ENCODE results near the gene ASIC3. TPM values are rescaled to one million over a fixed set of nuclear protein-coding genes. Genes with fewer than 3 reads are reported as not detected.

Gene ASIC3
- total RNA-seq, 1 experiment from 2014 or later: 13.6 TPM

DNA sequence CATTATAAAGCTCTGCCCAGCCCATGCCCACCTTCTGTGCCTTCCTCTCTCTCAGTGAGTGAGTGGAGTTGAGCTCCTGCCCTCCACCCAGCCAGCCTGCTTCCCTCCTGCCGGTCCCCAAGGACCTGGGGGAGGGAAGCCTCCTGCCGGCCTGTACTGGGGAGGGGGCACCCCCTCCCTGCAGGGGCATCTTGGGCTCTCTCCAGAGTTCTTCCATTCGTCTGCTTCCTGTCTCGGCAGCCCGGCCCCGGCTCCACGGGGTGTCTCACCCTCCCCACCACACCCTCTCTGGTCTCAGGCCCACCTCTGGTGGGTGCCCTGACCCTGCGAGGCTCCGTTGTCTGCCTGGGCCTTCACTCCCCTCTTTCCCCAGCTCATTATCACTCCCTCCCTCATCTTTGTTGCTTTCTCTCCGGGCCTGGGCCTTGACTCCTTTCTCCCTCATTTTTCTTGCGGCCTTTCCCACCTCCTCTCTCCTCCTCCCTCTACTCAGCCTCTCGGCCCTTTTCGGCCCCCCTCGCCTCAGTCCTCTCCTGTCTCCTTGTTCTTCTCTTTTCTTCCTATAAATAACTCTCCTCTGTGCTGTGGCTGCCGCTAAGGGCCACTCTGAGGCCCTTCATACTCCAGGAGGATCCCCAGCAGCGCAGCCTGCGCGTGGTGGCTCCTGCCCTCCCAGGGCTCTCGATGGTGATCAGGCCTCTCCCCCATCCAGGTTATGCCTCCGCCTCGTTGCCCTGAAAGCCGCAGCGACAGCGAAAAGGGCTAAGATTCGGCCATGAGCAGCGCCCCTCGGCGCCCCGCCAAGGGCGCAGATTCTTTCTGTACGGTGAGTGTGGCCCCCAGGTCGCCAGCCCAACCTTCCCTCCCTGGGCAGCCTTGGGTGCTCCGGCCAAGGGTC is 13.1 kb downstream of the ASIC3 start:
- CTCF ChIA-PET: interaction anchor here (0.6 to 1.7 kb wide), 3 partner anchors 33 to 789 kb away, joined by 3 to 5 read pairs (median 3); partner anchors contain the start of gene ABCB8
- no TSS peak for BruUV-seq (replicated peaks)
- H3K4me3 Mint-ChIP-seq (ENCODE audit: low read depth, unreplicated experiment): peak overlapping the region; percentile 94
- DNase-seq: no peak
- TF ChIP-seq, protein P1, sequence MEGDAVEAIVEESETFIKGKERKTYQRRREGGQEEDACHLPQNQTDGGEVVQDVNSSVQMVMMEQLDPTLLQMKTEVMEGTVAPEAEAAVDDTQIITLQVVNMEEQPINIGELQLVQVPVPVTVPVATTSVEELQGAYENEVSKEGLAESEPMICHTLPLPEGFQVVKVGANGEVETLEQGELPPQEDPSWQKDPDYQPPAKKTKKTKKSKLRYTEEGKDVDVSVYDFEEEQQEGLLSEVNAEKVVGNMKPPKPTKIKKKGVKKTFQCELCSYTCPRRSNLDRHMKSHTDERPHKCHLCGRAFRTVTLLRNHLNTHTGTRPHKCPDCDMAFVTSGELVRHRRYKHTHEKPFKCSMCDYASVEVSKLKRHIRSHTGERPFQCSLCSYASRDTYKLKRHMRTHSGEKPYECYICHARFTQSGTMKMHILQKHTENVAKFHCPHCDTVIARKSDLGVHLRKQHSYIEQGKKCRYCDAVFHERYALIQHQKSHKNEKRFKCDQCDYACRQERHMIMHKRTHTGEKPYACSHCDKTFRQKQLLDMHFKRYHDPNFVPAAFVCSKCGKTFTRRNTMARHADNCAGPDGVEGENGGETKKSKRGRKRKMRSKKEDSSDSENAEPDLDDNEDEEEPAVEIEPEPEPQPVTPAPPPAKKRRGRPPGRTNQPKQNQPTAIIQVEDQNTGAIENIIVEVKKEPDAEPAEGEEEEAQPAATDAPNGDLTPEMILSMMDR (IDR thresholded peaks at IDR 0.05; ENCODE audit: unreplicated experiment): no peak
- H3K36me3 Mint-ChIP-seq (ENCODE audit: insufficient read depth, unreplicated experiment): peaks cover 82% of the 10 kb centered on the region
- no peaks in the 10 kb centered on the region for H3K9me3 Mint-ChIP-seq (ENCODE audit: low read depth, unreplicated experiment)
- H3K27me3 Mint-ChIP-seq (ENCODE audit: unreplicated experiment): no peaks in the 10 kb centered on the region
- H3K27ac Mint-ChIP-seq (ENCODE audit: unreplicated experiment): no peak overlapping the region
- intact Hi-C loops (cut with micrococcal nuclease; ENCODE audit: unreplicated experiment): no loop called here
- peaks cover 33% of the 10 kb centered on the region for H3K4me1 Mint-ChIP-seq (ENCODE audit: low read depth, unreplicated experiment)

DNA sequence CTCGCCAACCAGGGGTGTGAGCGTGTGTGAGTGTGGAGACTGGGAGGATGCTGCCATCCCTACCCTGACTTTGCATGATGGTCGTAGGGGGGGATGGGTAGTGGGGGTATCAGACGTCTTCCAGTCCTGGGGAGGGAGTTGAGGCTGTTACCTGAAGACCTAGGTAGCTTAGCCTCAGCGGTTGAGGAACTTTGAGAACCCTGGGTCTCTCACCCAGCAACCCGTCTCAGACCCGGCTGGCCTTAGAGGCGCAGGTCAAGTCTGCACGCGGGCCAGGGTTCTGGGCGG is 13.7 kb downstream of the ASIC3 start:
- BruUV-seq (replicated peaks): no TSS peak
- intact Hi-C loops (cut with micrococcal nuclease; ENCODE audit: unreplicated experiment): no loop called here
- H3K27ac Mint-ChIP-seq (ENCODE audit: unreplicated experiment): no peak overlapping the region
- H3K4me3 Mint-ChIP-seq (ENCODE audit: low read depth, unreplicated experiment): peak overlapping the region; percentile 94
- CTCF ChIA-PET: interaction anchor here (1.7 kb wide), 1 partner anchor 34 kb away, joined by 5 read pairs; the partner anchor contains the start of gene ABCB8
- no peak for DNase-seq
- H3K27me3 Mint-ChIP-seq (ENCODE audit: unreplicated experiment): no peaks in the 10 kb centered on the region
- H3K4me1 Mint-ChIP-seq (ENCODE audit: low read depth, unreplicated experiment): peaks cover 29% of the 10 kb centered on the region
- TF ChIP-seq, protein P1 (IDR thresholded peaks at IDR 0.05; ENCODE audit: unreplicated experiment): no peak
- H3K9me3 Mint-ChIP-seq (ENCODE audit: low read depth, unreplicated experiment): no peaks in the 10 kb centered on the region
- peaks cover 82% of the 10 kb centered on the region for H3K36me3 Mint-ChIP-seq (ENCODE audit: insufficient read depth, unreplicated experiment)

DNA sequence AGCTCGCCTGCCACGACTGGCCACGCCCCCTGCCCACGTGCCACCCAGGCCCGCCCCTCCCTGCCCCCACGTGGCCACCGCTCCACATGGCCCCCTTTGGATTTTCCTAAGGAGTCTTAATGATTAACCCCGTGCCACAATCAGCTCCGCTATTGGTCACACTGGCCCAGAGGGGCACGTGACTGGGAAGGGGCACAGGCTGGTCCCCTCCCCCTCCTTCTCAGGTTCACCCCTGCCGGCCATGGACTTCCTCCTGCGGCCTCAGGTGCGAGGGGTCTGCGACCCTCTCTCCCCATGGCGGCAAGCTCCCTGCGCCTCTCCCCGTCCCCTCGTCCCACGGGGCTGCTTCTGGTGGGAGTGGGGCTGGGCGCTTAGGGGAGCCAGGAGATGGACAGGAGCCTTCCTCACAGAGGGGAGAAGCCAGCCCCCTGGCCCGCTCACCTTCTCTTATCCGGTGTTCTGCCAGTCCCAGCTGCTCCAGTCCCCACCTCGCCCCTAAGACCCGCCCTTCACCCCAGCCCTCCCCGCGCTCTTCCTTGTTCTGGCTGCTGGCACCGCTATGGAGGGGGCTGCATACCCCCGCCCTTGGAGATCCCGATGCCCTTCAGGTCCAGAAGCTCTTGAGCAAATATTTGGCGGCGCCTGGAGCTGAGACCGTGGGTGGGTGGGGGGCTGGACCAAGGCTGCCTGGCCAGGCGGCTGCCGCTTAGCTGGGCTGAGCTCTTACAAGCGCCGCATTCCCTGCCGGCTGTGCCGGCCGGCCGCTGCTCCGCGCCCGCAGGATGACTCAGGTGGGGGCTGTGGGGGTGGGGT is 14.3 kb downstream of the ASIC3 start:
- no TSS peak for BruUV-seq (replicated peaks)

DNA sequence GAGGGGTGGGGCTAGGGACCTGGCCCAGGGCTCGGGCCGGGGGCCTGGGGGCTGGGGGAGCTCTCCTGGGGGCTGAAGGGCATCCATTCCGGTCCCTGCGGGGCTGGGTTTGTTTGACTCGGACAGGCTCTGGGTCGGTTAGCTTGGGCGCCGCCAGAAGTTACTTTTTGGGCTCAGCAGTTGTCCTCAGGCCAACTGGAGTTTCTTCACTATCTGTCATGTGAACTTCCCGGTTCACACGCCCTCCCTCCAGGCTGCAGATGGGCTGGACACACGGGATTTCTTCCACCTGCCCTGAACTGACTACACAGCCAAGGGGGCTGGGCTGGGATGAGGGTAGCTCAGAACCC is 14.9 kb downstream of the ASIC3 start:
- Mint-ChIP-seq H3K36me3 (ENCODE audit: insufficient read depth, unreplicated experiment) (peaks cover 82% of the 10 kb centered on the region), H3K4me1 (ENCODE audit: low read depth, unreplicated experiment) (peaks cover 24% of the 10 kb centered on the region), H3K4me3 (ENCODE audit: low read depth, unreplicated experiment) (peak overlapping the region; percentile 94), H3K9me3 (ENCODE audit: low read depth, unreplicated experiment) (no peaks in the 10 kb centered on the region), H3K27ac (ENCODE audit: unreplicated experiment) (no peak overlapping the region), H3K27me3 (ENCODE audit: unreplicated experiment) (no peaks in the 10 kb centered on the region)
- CTCF ChIA-PET: interaction anchor here (0.6 to 1.7 kb wide), 2 partner anchors 35 to 164 kb away, joined by 5 to 6 read pairs; partner anchors contain the start of genes ABCB8 and ABCF2
- no TSS peak for BruUV-seq (replicated peaks)
- intact Hi-C loops (cut with micrococcal nuclease; ENCODE audit: unreplicated experiment): no loop called here
- no peak for DNase-seq
- TF ChIP-seq, protein P1 (IDR thresholded peaks at IDR 0.05; ENCODE audit: unreplicated experiment): no peak

More for the DNA sequence above, 14.3 kb downstream of the ASIC3 start:
- TF ChIP-seq, protein P1 (IDR thresholded peaks at IDR 0.05; ENCODE audit: unreplicated experiment): no peak
- DNase-seq: peak; percentile 74
- Mint-ChIP-seq H3K36me3 (ENCODE audit: insufficient read depth, unreplicated experiment) (peaks cover 82% of the 10 kb centered on the region), H3K9me3 (ENCODE audit: low read depth, unreplicated experiment) (no peaks in the 10 kb centered on the region), H3K27ac (ENCODE audit: unreplicated experiment) (no peak overlapping the region), H3K4me3 (ENCODE audit: low read depth, unreplicated experiment) (peak overlapping the region; percentile 94), H3K4me1 (ENCODE audit: low read depth, unreplicated experiment) (peaks cover 24% of the 10 kb centered on the region), H3K27me3 (ENCODE audit: unreplicated experiment) (no peaks in the 10 kb centered on the region)
- intact Hi-C loops (cut with micrococcal nuclease; ENCODE audit: unreplicated experiment): no loop called here
- CTCF ChIA-PET: interaction anchor here (0.6 to 1.7 kb wide), 3 partner anchors 11 to 164 kb away, joined by 4 to 6 read pairs (median 5); partner anchors contain the start of genes ABCB8 and ABCF2
